Peyer's patch (tissue), 4 donors: ENCODE measurements around the gene MUC13. TPM values are rescaled to one million over a fixed set of nuclear protein-coding genes. Genes with fewer than 3 reads are reported as not detected.

Experiments
- DNase-seq, 3 donors: peaks; one replicate each; pipeline ENCODE4 v3.0.0-alpha.2; 2017 to 2019
- H3K27ac ChIP-seq, 4 donors: fragments of 200-600 bp; sonication (generic); one replicate each; pipeline ENCODE4 v1.5.1; 2016 to 2019
- H3K27me3 ChIP-seq, 2 donors: fragments of 200-600 bp; sonication (generic); one replicate each; pipeline ENCODE4 v1.5.1; 2019
- H3K36me3 ChIP-seq, 3 donors: fragments of 200-600 bp; sonication (generic); one replicate each; pipeline ENCODE4 v1.5.1; 2016 to 2019
- H3K4me1 ChIP-seq, 4 donors: fragments of 200-600 bp; sonication (generic); one replicate each; pipeline ENCODE4 v1.5.1; 2016 to 2019
- H3K4me3 ChIP-seq, 4 donors: fragments of 200-600 bp; sonication (generic); 1 replicate in 3 of 4; 2 replicates in 1 of 4; pipeline ENCODE4 v1.5.1; 2016 to 2019; ENCODE audit warnings: mild to moderate bottlenecking in 1 of 4
- H3K9me3 ChIP-seq, 4 donors: fragments of 200-600 bp; sonication (generic); one replicate each; pipeline ENCODE4 v1.5.1; 2016 to 2019; ENCODE audit warnings: mild to moderate bottlenecking in 1 of 4
- POLR2A ChIP-seq, 2 donors: fragments of 450-650 bp; IDR thresholded peaks; one replicate each; pipeline ENCODE4 v1.5.1; 2017; ENCODE audit warnings: antibody characterized with exemption in 2 of 2, mild to moderate bottlenecking in 2 of 2, moderate library complexity in 2 of 2
- total RNA-seq, 4 donors: library from RNA; depleted of rRNA; stranded (reverse); fragments of >200 nt; gene quantifications; one replicate each; pipeline ENCODE4 v1.1.0, GENCODE V29; 2016
- TF ChIP-seq, protein P1 (sequence below), 6 experiments: fragments of 450-650 bp in 4 of 6; fragments of 200-600 bp in 2 of 6; sonication (generic) in 1 of 6; IDR thresholded peaks; one replicate each; pipeline ENCODE4 v1.5.1; 2017 to 2019; ENCODE audit warnings: antibody characterized with exemption in 6 of 6, mild to moderate bottlenecking in 3 of 6, moderate library complexity in 1 of 6

MUC13 gene
- total RNA-seq, 4 donors from 2014 or later = 14.0 to 612 (median 512) TPM

DNA sequence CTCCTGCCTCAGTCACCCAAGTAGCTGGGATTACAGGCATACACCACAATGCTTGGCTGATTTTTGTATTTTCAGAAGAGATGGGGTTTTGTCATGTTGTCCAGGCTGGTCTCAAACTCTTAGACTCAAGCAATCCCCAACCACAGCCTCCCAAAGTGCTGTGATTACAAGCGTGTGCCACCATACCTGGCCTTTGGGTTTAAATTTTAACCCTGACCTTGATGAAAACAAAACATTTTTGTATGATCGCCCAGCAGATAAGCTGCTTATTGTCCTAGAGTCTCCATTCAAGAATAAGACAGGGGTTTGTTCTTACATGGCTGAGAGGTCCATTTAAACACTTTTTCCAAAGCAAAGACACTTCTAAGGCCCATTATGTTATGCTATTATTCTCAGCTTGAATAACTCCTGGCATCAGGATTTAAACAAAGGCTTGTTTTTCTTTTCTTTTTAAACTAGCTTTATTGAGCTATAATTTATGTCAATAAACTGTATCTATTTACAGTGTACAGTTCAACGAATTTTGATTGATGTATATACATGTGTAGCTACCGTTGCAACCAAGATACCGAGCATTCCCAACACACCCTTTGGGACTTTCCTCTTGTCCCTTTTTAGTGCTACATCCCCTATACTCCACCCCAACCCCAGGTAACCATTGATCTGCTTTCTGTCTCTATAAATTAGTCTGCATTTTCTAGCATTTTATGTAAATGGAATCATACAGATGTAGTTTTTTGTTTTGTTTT is 1.4 kb upstream of the MUC13 start:
- TF ChIP-seq POLR2A (IDR thresholded peaks at IDR 0.05) = no peak
- TF ChIP-seq, protein P1, sequence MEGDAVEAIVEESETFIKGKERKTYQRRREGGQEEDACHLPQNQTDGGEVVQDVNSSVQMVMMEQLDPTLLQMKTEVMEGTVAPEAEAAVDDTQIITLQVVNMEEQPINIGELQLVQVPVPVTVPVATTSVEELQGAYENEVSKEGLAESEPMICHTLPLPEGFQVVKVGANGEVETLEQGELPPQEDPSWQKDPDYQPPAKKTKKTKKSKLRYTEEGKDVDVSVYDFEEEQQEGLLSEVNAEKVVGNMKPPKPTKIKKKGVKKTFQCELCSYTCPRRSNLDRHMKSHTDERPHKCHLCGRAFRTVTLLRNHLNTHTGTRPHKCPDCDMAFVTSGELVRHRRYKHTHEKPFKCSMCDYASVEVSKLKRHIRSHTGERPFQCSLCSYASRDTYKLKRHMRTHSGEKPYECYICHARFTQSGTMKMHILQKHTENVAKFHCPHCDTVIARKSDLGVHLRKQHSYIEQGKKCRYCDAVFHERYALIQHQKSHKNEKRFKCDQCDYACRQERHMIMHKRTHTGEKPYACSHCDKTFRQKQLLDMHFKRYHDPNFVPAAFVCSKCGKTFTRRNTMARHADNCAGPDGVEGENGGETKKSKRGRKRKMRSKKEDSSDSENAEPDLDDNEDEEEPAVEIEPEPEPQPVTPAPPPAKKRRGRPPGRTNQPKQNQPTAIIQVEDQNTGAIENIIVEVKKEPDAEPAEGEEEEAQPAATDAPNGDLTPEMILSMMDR (IDR thresholded peaks at IDR 0.05) = no peak
- no peaks in the 10 kb centered on the region for H3K36me3 ChIP-seq
- DNase-seq = no peak
- H3K27ac ChIP-seq = peak overlapping the region in 1 of 4 donors; percentile 25
- no peaks in the 10 kb centered on the region for H3K9me3 ChIP-seq
- H3K4me3 ChIP-seq = no peak overlapping the region
- no peaks in the 10 kb centered on the region for H3K27me3 ChIP-seq
- peaks cover 0 to 10% (median 0%) of the 10 kb centered on the region in 4 donors for H3K4me1 ChIP-seq

DNA sequence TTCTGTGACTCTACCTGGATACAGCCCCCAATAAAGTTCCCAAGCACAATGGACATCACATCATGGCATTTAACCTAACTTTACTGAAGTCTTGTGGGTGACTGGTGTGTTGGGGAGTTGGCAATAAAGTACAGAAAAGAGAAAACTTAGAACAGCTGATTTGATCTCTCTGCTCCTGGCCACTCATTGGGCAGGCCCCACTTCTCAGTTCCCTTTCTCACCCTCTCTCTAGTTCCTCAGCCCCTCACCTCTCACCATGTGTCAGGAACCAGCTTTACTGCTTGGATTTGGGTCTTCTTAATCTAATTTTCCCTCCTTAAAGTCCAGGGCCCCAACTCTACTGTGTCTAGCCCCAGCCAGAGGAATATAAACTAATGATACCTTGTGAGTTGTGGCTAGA is 713 bp upstream of the MUC13 start:
- TF ChIP-seq, protein P1 (IDR thresholded peaks at IDR 0.05) = no peak
- TF ChIP-seq POLR2A (IDR thresholded peaks at IDR 0.05) = no peak
- Histone ChIP-seq H3K4me3 (peak overlapping the region in 1 of 4 donors; percentile 65), H3K36me3 (no peaks in the 10 kb centered on the region), H3K27ac (peak overlapping the region in 2 of 4 donors; percentile 65 to 85), H3K27me3 (no peaks in the 10 kb centered on the region), H3K9me3 (no peaks in the 10 kb centered on the region), H3K4me1 (peaks cover 0 to 10% (median 0%) of the 10 kb centered on the region in 4 donors)
- DNase-seq = no peak

DNA sequence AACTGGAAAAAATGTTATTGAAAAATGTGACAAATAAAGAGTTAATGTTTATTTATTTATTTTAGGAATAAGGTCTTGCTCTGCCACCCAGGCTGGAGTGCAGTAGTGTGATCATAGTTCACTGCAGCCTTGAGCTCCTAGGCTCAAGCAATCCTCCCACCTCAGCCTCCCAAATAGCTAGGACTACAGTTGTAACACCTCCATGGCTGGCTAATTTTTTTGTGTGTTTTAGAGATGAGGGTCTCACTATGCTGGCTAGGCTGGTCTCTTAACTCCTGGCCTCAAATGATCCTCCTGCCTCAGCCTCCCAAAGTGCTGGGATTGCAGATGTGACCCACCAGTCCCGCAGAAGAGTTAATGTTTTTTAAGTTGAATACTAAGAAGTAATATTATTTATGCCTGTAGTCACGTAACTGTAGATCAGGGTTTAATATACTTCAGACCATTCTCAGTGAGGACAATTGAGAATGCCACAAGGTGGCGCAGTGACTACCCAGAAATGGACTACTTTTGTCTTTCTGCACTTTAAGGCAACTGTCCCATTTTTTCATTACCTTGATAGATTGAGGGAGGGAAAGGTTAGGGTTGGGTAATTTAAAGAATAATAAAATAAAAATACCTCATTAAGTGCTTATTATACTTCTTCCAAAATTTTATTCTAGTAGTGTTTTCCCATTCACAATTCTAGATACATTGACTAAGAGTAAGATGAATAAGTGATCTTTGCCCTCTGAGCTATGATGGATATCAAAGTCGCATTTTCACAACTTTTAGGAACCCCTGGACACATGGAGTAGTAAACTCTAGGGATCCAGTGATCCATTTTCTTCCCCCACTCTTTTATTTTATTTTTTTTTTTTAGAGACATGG is 6.0 kb downstream of the MUC13 start:
- Histone ChIP-seq H3K4me3 (peak overlapping the region in 2 of 4 donors; percentile 14 to 62), H3K9me3 (no peaks in the 10 kb centered on the region), H3K27me3 (no peaks in the 10 kb centered on the region), H3K27ac (peak overlapping the region in 1 of 4 donors; percentile 4), H3K4me1 (peaks cover 0 to 16% (median 0%) of the 10 kb centered on the region in 4 donors), H3K36me3 (peaks cover 0 to 32% (median 0%) of the 10 kb centered on the region in 3 donors)
- TF ChIP-seq POLR2A (IDR thresholded peaks at IDR 0.05) = no peak
- TF ChIP-seq, protein P1 (IDR thresholded peaks at IDR 0.05) = peak; percentile 28 to 88 (median 74)
- DNase-seq = peak in 2 of 3 donors; percentile 56 to 87

DNA sequence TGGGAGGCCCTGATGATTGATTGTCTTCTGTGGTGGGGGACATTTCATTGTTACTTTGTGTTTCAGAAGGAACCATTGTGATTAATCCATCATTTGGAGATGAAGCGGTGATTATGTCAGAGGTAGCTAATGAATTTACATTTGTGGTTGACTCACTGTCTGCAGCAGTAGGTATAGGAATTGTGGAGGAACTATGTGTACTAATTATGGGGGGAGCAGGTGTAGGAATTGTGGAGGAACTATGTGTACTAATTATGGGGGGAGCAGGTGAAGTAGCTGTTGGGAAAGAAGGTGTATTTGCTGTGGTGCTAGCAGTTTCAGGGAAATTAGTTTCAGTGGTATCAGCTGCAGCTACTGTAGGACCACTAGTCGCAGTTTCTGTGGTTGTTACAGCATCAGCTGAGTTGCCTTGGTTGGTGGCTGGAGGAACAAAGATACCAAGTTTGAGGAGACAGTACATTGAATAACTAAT is 6.9 kb downstream of the MUC13 start:
- peaks cover 0 to 41% (median 0%) of the 10 kb centered on the region in 3 donors for H3K36me3 ChIP-seq
- H3K9me3 ChIP-seq = no peaks in the 10 kb centered on the region
- DNase-seq = no peak
- H3K27me3 ChIP-seq = no peaks in the 10 kb centered on the region
- H3K27ac ChIP-seq = peak overlapping the region in 1 of 4 donors; percentile 22
- no peak for TF ChIP-seq POLR2A (IDR thresholded peaks at IDR 0.05)
- TF ChIP-seq, protein P1 (IDR thresholded peaks at IDR 0.05) = no peak
- peak overlapping the region in 2 of 4 donors; percentile 15 to 23 for H3K4me3 ChIP-seq
- H3K4me1 ChIP-seq = peaks cover 0 to 16% (median 0%) of the 10 kb centered on the region in 4 donors

DNA sequence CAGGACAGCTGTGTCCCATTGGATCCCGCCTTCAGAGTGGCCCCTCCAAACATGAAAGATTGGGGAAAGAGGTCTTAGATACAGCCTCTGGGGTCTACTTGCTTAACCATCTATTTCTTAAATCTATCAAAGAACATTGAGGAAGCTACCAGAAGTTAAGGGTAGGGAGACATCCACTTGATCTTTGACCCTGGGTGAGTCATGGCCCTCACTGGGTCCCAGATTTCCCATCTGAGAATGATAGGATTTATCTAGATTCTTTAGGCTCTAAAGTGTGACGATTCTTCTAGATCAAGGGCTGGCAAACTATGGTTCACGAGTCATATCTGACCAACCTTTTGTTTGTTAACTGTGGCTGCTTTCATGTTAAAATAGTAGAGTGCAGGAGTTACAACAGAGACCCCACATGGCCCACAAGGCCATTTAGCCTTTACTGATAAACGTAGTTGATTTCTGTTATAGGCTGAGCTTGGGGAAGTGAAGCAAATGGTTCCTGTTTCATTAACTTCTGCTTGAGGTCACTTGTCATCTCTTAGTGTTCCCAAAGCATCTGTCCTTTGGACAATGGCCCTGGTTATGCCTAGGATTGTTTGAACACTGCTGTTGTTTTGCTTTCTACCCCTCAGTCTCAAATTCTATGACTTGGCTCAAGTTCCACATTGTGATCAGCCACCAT is 8.0 kb downstream of the MUC13 start:
- H3K27me3 ChIP-seq = no peaks in the 10 kb centered on the region
- H3K9me3 ChIP-seq = no peaks in the 10 kb centered on the region
- DNase-seq = peak in 1 of 3 donors; percentile 70
- TF ChIP-seq, protein P1 (IDR thresholded peaks at IDR 0.05) = no peak
- no peak for TF ChIP-seq POLR2A (IDR thresholded peaks at IDR 0.05)
- peaks cover 0 to 50% (median 0%) of the 10 kb centered on the region in 3 donors for H3K36me3 ChIP-seq
- H3K27ac ChIP-seq = peak overlapping the region in 1 of 4 donors; percentile 25
- H3K4me1 ChIP-seq = peaks cover 0 to 16% (median 0%) of the 10 kb centered on the region in 4 donors
- no peak overlapping the region for H3K4me3 ChIP-seq
